ENCODE results near the gene HOXA3.

The HOXA3 gene

DNA sequence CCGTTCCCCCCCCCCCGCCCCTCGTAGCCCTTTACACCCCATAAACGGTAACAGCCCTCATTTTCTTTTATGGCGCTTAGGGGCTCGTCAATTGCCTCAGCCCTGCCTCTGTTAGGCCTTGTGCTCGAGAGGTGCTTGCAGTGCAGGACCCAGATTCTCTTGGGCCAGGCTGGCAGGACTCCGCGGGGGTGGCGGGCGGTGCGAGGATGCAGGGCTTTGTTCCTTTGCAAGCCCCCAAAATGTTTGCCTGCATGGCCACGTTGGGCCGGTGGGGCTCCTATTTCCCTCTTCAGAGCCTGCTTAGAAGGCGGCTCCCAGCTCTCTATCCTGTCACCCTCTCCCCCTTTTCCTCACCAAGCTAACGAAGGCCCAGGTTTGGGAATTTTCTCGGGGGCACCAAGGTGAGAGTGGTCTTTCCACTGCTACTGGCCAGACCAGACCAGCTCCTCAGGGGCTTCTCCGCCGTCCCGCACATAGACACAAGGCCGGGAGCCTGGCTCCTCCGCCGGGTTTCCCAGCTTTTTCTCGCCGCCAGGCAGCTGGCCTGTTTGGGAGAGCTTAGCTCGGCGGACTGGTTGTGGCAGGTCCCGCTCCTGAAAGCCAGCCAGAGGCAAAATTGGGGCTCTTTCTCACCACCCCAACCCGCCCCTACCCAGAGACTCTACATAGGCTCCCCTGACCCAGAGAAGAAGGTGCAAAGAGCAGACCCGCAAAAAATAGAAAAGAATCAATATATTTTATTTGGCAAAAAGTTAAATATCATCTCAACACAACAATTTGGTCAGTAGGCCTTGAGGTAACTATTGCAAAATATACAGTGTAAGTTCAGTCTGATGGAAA lies 9.6 kb upstream of the HOXA3 start:
- Histone ChIP-seq H3K4me1 (peaks cover 8 to 18% (median 13%) of the 10 kb centered on the region in 10 experiments; a peak in 18 of 20 replicates), H4K20me1 (peaks cover 0 to 85% (median 79%) of the 10 kb centered on the region in 11 experiments; a peak in 18 of 22 replicates), H3K9me3 (replicated peaks in 1 of 11) (peaks cover 16 to 43% (median 31%) of the 10 kb centered on the region in 11 experiments), H3K9ac (no peak overlapping the region), H3K36me3 (no peaks in the 10 kb centered on the region), H3K27me3 (peaks cover 94 to 100% (median 100%) of the 10 kb centered on the region in 11 experiments), H3K4me3 (peak overlapping the region in 2 of 10 experiments; percentile 59 to 68; a peak in 2 of 20 replicates), H3K4me2 (peak overlapping the region in 5 of 11 experiments; percentile 32 to 100 (median 78); a peak in 5 of 22 replicates), H3K27ac (no peak overlapping the region)
- no peak for TF ChIP-seq Cebpa-rat (IDR thresholded peaks at IDR 0.05)

DNA sequence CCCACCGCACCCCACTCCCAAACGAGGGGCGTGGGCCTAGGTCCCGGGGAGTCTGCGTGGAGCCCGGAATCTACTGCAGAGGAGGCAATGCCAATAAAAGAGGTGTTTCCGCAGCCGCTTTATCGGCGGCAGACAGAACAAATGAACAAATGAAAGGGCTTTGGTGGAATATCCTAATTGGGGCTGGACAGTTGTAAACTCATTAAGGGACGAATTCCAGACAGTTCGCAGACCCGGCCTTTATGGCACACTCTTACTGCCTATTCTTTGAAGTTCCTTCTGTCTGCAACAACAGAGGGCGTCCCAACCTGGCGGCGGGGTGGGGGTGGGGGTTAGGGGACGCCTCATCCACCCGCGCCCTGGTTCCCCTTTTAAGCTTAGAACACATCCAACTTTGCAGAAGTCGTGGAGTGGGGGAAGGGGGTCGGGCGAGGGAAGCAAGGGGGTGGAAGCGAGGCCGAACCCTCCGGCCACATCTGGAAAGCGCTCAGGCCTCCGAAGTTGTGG lies 8.9 kb upstream of the HOXA3 start:
- no peak for TF ChIP-seq Cebpa-rat (IDR thresholded peaks at IDR 0.05)
- peaks cover 14 to 42% (median 32%) of the 10 kb centered on the region in 11 experiments for H3K9me3 ChIP-seq (replicated peaks in 1 of 11)
- peaks cover 8 to 15% (median 13%) of the 10 kb centered on the region in 10 experiments; a peak in 18 of 20 replicates for H3K4me1 ChIP-seq

DNA sequence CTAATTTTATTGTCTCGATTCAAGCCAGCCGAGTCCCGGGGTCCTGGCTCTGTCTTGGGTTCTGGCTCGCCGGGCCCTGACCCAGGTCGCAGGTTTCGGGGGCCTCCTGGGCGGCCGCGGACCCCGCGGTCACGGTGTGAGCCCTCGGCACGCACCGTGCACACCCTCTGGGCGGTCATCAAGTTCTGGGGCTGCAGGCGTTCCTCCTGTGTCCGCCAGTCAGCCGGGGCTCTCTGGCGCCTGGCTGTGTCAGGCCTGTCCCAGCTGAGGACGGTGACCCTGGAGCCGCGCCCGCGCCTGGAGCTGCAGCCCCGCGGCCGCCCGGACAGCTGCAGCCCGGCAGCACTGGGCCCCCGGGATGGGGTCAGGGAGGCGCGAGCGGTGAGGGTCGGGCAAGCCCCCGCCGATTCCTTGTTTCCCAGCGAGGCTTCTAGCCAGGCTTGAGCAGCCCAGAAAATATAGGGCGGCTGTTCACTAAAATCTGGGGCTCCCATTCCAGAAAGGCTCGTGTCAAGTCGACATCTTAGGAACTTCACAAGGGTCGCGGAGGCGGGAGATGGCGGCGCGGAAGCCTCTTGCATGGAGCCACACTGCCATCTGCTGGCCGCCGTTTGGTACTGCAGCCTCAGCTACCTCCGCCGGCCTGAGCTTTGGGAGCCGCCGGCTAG lies 8.3 kb upstream of the HOXA3 start:
- Histone ChIP-seq H3K4me2 (peak overlapping the region; percentile 88 to 100 (median 97)), H3K36me3 (no peaks in the 10 kb centered on the region), H3K4me3 (peak overlapping the region; percentile 56 to 74 (median 62)), H4K20me1 (peaks cover 0 to 85% (median 68%) of the 10 kb centered on the region in 11 experiments; a peak in 18 of 22 replicates), H3K27me3 (peaks cover 94 to 100% (median 100%) of the 10 kb centered on the region in 11 experiments), H3K9me3 (replicated peaks in 1 of 11) (peaks cover 14 to 42% (median 32%) of the 10 kb centered on the region in 11 experiments), H3K9ac (peak overlapping the region in 8 of 11 experiments; percentile 41 to 60 (median 49); a peak in 11 of 22 replicates), H3K27ac (no peak overlapping the region), H3K4me1 (peaks cover 8 to 15% (median 13%) of the 10 kb centered on the region in 10 experiments; a peak in 18 of 20 replicates)
- TF ChIP-seq Cebpa-rat (IDR thresholded peaks at IDR 0.05) = no peak

More for the DNA sequence above, 8.9 kb upstream of the HOXA3 start:
- peak overlapping the region; percentile 56 to 74 (median 62); a peak in 19 of 20 replicates for H3K4me3 ChIP-seq
- H3K27me3 ChIP-seq = peaks cover 94 to 100% (median 100%) of the 10 kb centered on the region in 11 experiments
- peaks cover 0 to 85% (median 74%) of the 10 kb centered on the region in 11 experiments; a peak in 18 of 22 replicates for H4K20me1 ChIP-seq
- H3K4me2 ChIP-seq = peak overlapping the region; percentile 88 to 100 (median 97)
- no peak overlapping the region for H3K27ac ChIP-seq
- peak overlapping the region in 3 of 11 experiments; percentile 41 to 53 (median 45); a peak in 3 of 22 replicates for H3K9ac ChIP-seq
- H3K36me3 ChIP-seq = no peaks in the 10 kb centered on the region

DNA sequence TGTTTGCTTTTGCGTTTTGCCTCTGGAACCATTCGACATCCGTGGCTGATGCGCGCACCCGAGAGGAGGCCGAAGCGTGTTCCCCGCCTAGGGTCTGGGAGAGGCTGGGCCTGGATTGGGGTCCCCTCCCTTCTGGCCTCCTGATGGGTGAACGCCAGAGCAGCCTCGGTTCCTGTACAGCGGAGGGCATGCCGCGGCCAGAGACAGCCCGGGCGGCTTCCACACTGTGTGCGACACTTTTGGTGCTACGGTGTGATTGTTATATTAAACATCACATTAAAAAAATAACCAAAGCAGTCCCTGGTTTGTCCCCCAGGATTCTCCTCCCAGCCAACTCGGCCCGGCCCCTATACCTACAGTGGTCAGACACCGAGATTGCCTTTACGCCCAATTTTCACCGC lies 7.8 kb upstream of the HOXA3 start:
- Histone ChIP-seq H3K36me3 (no peaks in the 10 kb centered on the region), H3K4me1 (peaks cover 8 to 15% (median 13%) of the 10 kb centered on the region in 10 experiments; a peak in 18 of 20 replicates), H3K9me3 (replicated peaks in 1 of 11) (peaks cover 15 to 42% (median 32%) of the 10 kb centered on the region in 11 experiments), H4K20me1 (peaks cover 0 to 85% (median 65%) of the 10 kb centered on the region in 11 experiments; a peak in 18 of 22 replicates), H3K4me3 (peak overlapping the region; percentile 56 to 74 (median 62)), H3K9ac (peak overlapping the region in 2 of 11 experiments; percentile 42 to 53; a peak in 1 of 22 replicates), H3K27me3 (peaks cover 94 to 100% (median 100%) of the 10 kb centered on the region in 11 experiments), H3K4me2 (peak overlapping the region; percentile 88 to 100 (median 97)), H3K27ac (no peak overlapping the region)
- TF ChIP-seq Cebpa-rat (IDR thresholded peaks at IDR 0.05) = no peak

DNA sequence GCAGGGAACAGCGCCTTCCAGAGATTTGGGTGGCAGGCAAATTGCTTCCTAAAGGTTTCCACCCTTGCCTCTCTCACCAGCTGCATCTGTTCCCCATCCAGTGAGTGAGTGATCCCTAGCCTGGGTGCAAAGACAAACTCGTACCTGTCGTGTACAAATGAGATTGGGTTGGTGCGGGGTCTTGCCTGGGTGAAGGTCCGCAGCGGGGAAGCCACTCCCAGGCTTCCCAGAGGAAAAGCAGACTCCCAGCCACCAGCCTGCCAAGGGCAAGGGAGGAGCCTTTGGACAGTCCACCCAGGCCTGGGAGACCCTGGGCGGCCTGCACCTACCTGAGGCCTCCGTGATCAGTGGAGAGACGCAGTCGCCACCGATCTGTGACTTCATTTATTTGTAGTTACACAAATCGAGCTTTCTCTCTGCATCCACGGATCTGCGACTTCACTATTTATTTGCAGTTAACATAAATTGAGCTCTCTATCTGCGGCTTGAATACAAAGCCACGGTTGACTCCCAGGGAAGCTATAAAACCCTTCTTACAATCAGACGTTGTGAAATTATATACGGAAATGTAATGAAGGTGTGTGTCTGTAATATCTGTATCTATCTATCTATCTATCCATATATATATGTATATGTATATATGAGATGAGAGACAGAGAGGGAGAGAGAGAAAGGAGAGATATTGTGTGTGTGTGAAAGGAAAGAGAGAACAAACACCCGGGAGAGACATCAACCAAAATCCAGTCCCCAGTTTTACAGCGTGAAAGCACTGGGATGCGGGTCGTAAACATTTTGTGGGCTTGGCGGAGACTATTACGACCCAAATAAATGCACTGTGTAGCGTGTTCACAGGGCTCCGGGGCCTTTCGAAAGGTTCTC lies 7.1 kb upstream of the HOXA3 start:
- Histone ChIP-seq H3K4me2 (peak overlapping the region in 9 of 11 experiments; percentile 90 to 100 (median 97); a peak in 15 of 22 replicates), H3K27me3 (peaks cover 94 to 100% (median 100%) of the 10 kb centered on the region in 11 experiments), H3K4me1 (peaks cover 8 to 15% (median 13%) of the 10 kb centered on the region in 10 experiments; a peak in 18 of 20 replicates), H3K9ac (no peak overlapping the region), H4K20me1 (peaks cover 0 to 85% (median 65%) of the 10 kb centered on the region in 11 experiments; a peak in 18 of 22 replicates), H3K4me3 (peak overlapping the region in 5 of 10 experiments; percentile 59 to 74 (median 62); a peak in 8 of 20 replicates), H3K9me3 (replicated peaks in 1 of 11) (peaks cover 20 to 43% (median 35%) of the 10 kb centered on the region in 11 experiments), H3K27ac (no peak overlapping the region), H3K36me3 (no peaks in the 10 kb centered on the region)
- no peak for TF ChIP-seq Cebpa-rat (IDR thresholded peaks at IDR 0.05)

DNA sequence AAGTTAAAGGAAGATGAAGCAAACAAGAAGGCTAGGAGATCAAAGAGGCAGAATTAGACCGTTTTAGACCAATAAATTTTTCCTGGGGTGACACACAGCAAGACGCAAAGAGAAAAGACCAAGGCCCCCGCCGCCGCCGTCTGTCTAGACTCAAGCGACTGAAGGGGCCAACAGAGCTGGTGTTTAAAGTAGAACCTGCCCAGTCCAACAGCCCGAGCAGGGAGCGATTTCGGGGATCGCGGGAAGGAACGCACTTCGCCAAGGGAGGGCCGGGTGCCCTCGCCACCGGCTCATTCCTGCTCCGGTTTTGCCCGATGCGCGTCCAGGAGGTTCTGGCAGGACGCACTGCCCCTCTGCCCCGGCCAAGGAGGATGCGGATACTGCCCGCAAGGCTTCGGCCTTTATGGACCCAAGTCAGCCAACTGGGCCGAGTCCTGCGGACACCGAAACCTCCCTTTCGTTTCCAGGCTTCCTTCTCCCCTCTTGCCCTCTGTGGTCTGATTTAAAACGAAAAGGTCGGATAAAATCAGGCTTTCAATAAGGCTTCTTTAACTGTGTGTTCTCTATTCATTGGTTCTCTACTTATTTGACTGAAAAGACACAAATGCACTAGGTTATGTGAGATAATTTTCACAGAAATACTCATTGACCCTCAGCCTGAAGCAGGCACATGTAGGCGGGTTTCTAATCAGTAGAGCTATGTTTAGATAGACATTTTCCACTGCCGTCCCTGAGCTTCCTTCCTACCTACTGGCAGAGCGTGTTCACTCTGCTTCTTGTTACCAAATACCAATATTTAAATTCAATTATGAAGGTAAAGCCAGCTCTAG lies 6.3 kb upstream of the HOXA3 start:
- no peak overlapping the region for H3K27ac ChIP-seq
- no peak overlapping the region for H3K4me2 ChIP-seq
- no peak overlapping the region for H3K9ac ChIP-seq
- no peak overlapping the region for H3K4me3 ChIP-seq
- H3K36me3 ChIP-seq = no peaks in the 10 kb centered on the region
- peaks cover 20 to 46% (median 38%) of the 10 kb centered on the region in 11 experiments for H3K9me3 ChIP-seq (replicated peaks in 1 of 11)
- H3K4me1 ChIP-seq = peaks cover 8 to 15% (median 13%) of the 10 kb centered on the region in 10 experiments; a peak in 18 of 20 replicates
- peaks cover 94 to 100% (median 100%) of the 10 kb centered on the region in 11 experiments for H3K27me3 ChIP-seq
- peaks cover 0 to 83% (median 61%) of the 10 kb centered on the region in 11 experiments; a peak in 18 of 22 replicates for H4K20me1 ChIP-seq
- no peak for TF ChIP-seq Cebpa-rat (IDR thresholded peaks at IDR 0.05)

Measured in BLaER1 treated with 17β-estradiol and CSF1 and Interleukin-3, amounts not matched to agents 10 nM and 100 nM (cell line).